Thyroid gland (tissue), 4 donors: ENCODE measurements around the gene SLC12A5.

ENCODE experiments used
- POLR2A ChIP-seq, 2 donors: fragments of 450-650 bp; IDR thresholded peaks; one replicate each; pipeline ENCODE4 v1.6.1; 2017; ENCODE audit warnings: antibody characterized with exemption in 2 of 2, mild to moderate bottlenecking in 2 of 2, moderate library complexity in 1 of 2
- TF ChIP-seq, protein P1 (sequence below), 6 experiments: fragments of 200-600 bp in 3 of 6; fragments of 450-650 bp in 3 of 6; sonication (generic) in 3 of 6; IDR thresholded peaks; one replicate each; pipeline ENCODE4 v1.5.1; 2016 to 2019; ENCODE audit warnings: antibody characterized with exemption in 6 of 6, mild to moderate bottlenecking in 2 of 6, inconsistent platforms in 1 of 6, moderate library complexity in 1 of 6

DNA sequence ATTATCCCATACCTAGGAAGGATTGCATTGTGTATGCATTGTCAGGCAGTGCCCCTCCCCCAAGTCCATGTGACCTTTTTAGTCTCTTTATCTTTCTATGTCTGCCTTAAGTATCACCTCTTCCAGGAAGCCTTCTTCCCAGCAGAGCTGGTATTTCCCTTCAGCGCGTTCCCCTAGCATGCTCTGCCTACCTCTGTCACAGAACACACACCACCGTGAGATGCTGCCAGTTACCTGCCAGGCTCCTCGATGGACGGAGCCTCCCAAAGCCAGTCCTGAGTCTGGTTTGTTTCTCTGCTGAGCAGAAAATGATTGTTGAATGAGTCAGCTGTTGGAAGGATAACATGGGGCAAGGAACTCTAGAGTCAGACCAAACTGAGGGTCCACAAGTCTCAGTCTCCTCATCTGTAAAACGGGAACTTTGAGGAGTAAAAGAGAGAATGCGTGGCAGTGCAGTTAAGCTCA, 45.7 kb upstream of the SLC12A5 start:
- TF ChIP-seq POLR2A (IDR thresholded peaks at IDR 0.05) = no peak
- TF ChIP-seq, protein P1, sequence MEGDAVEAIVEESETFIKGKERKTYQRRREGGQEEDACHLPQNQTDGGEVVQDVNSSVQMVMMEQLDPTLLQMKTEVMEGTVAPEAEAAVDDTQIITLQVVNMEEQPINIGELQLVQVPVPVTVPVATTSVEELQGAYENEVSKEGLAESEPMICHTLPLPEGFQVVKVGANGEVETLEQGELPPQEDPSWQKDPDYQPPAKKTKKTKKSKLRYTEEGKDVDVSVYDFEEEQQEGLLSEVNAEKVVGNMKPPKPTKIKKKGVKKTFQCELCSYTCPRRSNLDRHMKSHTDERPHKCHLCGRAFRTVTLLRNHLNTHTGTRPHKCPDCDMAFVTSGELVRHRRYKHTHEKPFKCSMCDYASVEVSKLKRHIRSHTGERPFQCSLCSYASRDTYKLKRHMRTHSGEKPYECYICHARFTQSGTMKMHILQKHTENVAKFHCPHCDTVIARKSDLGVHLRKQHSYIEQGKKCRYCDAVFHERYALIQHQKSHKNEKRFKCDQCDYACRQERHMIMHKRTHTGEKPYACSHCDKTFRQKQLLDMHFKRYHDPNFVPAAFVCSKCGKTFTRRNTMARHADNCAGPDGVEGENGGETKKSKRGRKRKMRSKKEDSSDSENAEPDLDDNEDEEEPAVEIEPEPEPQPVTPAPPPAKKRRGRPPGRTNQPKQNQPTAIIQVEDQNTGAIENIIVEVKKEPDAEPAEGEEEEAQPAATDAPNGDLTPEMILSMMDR (IDR thresholded peaks at IDR 0.05) = no peak
